HL-60 (cell line): ENCODE measurements around the gene LDLRAD3.

ENCODE experiments used
- CTCF ChIP-seq: IDR thresholded peaks from one replicate; pipeline ENCODE4 v1.5.1; 2011; ENCODE audit warnings: low read length, control low read depth, inconsistent platforms; ENCODE audit not compliant: insufficient read depth
- GABPA ChIP-seq: IDR thresholded peaks from 2 replicates; pipeline ENCODE4 v1.6.1; 2012; ENCODE audit warnings: low read depth
- REST ChIP-seq: IDR thresholded peaks from 2 replicates; pipeline ENCODE4 v1.6.1; 2012; ENCODE audit warnings: low read depth; ENCODE audit not compliant: insufficient replicate concordance

GRCh38 chr11:36002196-36002595, 58.3 kb downstream of the LDLRAD3 start:
- no peak for TF ChIP-seq CTCF
- no peak for TF ChIP-seq GABPA
- TF ChIP-seq REST = no peak
